Measurements from ENCODE around the gene CRY1.
"Not testable (repeated sequence)": the region's sequence is repeated elsewhere in the genome, so short reads cannot be mapped to it uniquely, and the experiment has no call there.

CRY1 gene

DNA sequence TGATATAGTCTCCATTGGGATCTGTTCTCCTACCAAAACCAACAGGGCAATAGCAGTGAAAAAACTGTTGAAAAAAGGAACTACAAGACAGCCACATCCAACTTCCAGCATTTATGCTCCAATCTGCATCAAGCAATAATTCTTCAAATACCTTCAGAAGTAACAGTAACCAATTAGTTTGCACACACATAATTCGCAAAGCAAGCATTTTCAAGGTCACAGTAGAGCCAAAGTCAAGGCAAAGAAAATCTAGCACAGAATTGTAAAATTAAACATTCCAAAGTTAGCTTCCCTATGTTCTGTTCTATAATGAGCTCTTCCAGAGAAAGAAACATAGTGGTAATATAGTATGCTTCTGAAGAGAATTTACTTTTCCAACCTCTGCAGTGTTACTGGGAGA is 95.4 kb downstream of the CRY1 start:
- H3K4me3 ChIP-seq (ENCODE audit: low read depth in 1 of 2, low read length in 2 of 2): no peak overlapping the region
- no peaks in the 10 kb centered on the region for H3K9me3 ChIP-seq (ENCODE audit: control insufficient read depth in 1 of 2, low read length in 2 of 2)
- H3K4me1 ChIP-seq (ENCODE audit: control insufficient read depth in 1 of 2, insufficient read depth in 2 of 2, low read length in 2 of 2): no peaks in the 10 kb centered on the region
- peaks cover 8 to 32% of the 10 kb centered on the region in 2 donors for H3K36me3 ChIP-seq (ENCODE audit: control insufficient read depth in 1 of 2, insufficient read depth in 2 of 2, low read length in 2 of 2)
- no peaks in the 10 kb centered on the region for H3K27me3 ChIP-seq (ENCODE audit: low read depth, low read length)
- H3K27ac ChIP-seq (ENCODE audit: low read length): no peak overlapping the region

DNA sequence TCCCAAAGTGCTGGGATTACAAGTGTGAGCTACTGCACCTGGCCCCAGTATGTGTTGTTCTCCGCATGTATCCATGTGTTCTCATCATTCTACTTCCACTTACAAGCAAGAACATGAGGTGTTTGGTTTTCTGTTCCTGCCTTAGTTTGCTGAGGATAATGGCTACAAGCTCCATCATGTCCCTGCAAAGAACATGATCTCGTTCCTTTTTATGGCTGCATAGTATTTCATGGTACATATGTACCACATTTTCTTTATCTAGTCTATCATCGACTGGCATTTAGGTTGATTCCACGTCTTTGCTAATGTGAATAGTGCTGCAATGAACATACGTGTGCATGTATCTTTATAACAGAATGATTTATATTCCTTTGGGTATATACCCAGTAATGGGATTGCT is 97.2 kb downstream of the CRY1 start:
- H3K4me1 ChIP-seq (ENCODE audit: control insufficient read depth in 1 of 2, insufficient read depth in 2 of 2, low read length in 2 of 2); H3K27me3 ChIP-seq (ENCODE audit: low read depth, low read length); H3K9me3 ChIP-seq (ENCODE audit: control insufficient read depth in 1 of 2, low read length in 2 of 2); H3K27ac ChIP-seq (ENCODE audit: low read length); H3K4me3 ChIP-seq (ENCODE audit: low read depth in 1 of 2, low read length in 2 of 2): not testable (repeated sequence)
- peaks cover 8 to 32% of the 10 kb centered on the region in 2 donors for H3K36me3 ChIP-seq (ENCODE audit: control insufficient read depth in 1 of 2, insufficient read depth in 2 of 2, low read length in 2 of 2)

GRCh38 chr12:106994579-106995220 is 98.6 kb downstream of the CRY1 start:
- Histone ChIP-seq H3K36me3 (ENCODE audit: control insufficient read depth in 1 of 2, insufficient read depth in 2 of 2, low read length in 2 of 2) (peaks cover 8 to 28% of the 10 kb centered on the region in 2 donors), H3K27me3 (ENCODE audit: low read depth, low read length) (no peaks in the 10 kb centered on the region), H3K27ac (ENCODE audit: low read length) (no peak overlapping the region), H3K4me3 (ENCODE audit: low read depth in 1 of 2, low read length in 2 of 2) (no peak overlapping the region), H3K9me3 (ENCODE audit: control insufficient read depth in 1 of 2, low read length in 2 of 2) (no peaks in the 10 kb centered on the region), H3K4me1 (ENCODE audit: control insufficient read depth in 1 of 2, insufficient read depth in 2 of 2, low read length in 2 of 2) (no peaks in the 10 kb centered on the region)

DNA sequence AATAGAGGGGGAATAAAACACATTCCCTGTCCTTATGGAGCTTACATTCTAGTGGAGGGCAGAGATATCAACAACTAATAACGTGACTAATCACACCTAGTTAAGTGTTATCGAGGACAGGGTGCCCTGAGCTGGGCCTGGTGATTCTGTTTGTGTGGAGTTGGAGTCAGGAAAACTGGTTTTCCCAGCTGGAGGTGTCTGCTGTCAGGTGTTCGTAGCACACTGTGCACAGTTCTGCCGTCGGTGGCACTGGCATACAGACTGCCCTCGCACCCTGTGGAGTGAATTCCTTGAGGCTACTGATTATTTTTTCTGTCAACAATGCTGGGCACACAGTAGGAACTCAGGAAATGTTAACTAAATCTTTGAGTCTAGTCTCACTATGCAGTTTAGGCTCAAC is 105.5 kb downstream of the CRY1 start:
- peak overlapping the region in 1 of 2 donors; percentile 87 for H3K4me3 ChIP-seq (ENCODE audit: low read depth in 1 of 2, low read length in 2 of 2)
- peaks cover 6 to 27% of the 10 kb centered on the region in 2 donors for H3K4me1 ChIP-seq (ENCODE audit: control insufficient read depth in 1 of 2, insufficient read depth in 2 of 2, low read length in 2 of 2)
- no peaks in the 10 kb centered on the region for H3K36me3 ChIP-seq (ENCODE audit: control insufficient read depth in 1 of 2, insufficient read depth in 2 of 2, low read length in 2 of 2)
- peak overlapping the region; percentile 86 for H3K27ac ChIP-seq (ENCODE audit: low read length)
- H3K27me3 ChIP-seq (ENCODE audit: low read depth, low read length): no peaks in the 10 kb centered on the region
- no peaks in the 10 kb centered on the region for H3K9me3 ChIP-seq (ENCODE audit: control insufficient read depth in 1 of 2, low read length in 2 of 2)

DNA sequence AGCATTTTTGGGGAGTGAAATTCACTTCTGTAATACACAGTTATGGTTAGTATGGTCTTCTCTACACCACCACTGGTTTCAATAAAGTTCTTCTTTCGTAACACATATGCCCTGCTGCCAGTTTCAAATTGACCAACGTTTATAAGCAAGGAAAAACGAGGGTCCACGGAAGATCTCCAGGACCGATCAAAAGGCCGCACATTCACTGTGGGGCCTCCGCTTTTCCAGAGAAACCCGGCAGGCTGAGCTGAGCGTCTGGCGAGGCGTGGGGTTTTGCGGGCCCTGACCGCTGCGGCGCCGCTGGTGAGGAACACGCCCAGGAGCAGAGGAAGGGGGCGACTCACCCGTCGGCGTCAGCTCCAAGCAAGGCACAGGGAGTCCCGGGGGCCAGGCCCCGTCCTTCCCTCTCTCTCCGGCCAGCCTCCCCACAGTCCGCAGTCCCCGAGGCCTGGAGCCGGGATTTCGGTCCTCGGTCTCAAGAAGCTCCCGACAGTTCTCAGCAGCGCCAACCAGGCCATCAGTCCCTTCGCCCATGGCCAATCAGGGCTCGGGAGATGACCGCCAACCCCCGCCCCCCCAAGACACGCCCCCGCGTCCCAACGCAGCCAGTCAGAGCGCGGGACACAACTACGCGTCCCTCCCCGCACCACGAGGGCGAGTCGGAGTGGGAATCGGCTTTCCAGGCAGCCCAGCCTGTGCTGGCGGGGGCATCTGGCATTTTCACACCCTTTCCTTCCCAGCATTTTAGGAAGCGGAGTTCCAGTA is 106.5 kb downstream of the CRY1 start, which contains the start of gene MTERF2:
Gene MTERF2, minus strand, starts transcription at position 522 of the 765 bp plus-strand sequence. CDS start 8,432 bp downstream, outside the sequence.
- no peaks in the 10 kb centered on the region for H3K9me3 ChIP-seq (ENCODE audit: control insufficient read depth in 1 of 2, low read length in 2 of 2)
- H3K36me3 ChIP-seq (ENCODE audit: control insufficient read depth in 1 of 2, insufficient read depth in 2 of 2, low read length in 2 of 2): no peaks in the 10 kb centered on the region
- peak within 1 kb of the TSS; percentile 73 to 87 for H3K4me3 ChIP-seq (ENCODE audit: low read depth in 1 of 2, low read length in 2 of 2)
- H3K27ac ChIP-seq (ENCODE audit: low read length): peak within 1 kb of the TSS; percentile 86
- peaks cover 6 to 27% of the 10 kb centered on the region in 2 donors for H3K4me1 ChIP-seq (ENCODE audit: control insufficient read depth in 1 of 2, insufficient read depth in 2 of 2, low read length in 2 of 2)
- H3K27me3 ChIP-seq (ENCODE audit: low read depth, low read length): no peaks in the 10 kb centered on the region

GRCh38 chr12:106986135-106986534 is 107.2 kb downstream of the CRY1 start:
- peak overlapping the region; percentile 86 for H3K27ac ChIP-seq (ENCODE audit: low read length)

GRCh38 chr12:106985479-106985878 is 107.9 kb downstream of the CRY1 start:
- Histone ChIP-seq H3K4me1 (ENCODE audit: control insufficient read depth in 1 of 2, insufficient read depth in 2 of 2, low read length in 2 of 2) (peaks cover 6 to 27% of the 10 kb centered on the region in 2 donors), H3K9me3 (ENCODE audit: control insufficient read depth in 1 of 2, low read length in 2 of 2) (no peaks in the 10 kb centered on the region), H3K27me3 (ENCODE audit: low read depth, low read length) (no peaks in the 10 kb centered on the region), H3K27ac (ENCODE audit: low read length) (no peak overlapping the region), H3K4me3 (ENCODE audit: low read depth in 1 of 2, low read length in 2 of 2) (peak overlapping the region; percentile 73 to 87), H3K36me3 (ENCODE audit: control insufficient read depth in 1 of 2, insufficient read depth in 2 of 2, low read length in 2 of 2) (no peaks in the 10 kb centered on the region)

More at GRCh38 chr12:106986135-106986534, 107.2 kb downstream of the CRY1 start:
- Histone ChIP-seq H3K4me1 (ENCODE audit: control insufficient read depth in 1 of 2, insufficient read depth in 2 of 2, low read length in 2 of 2) (peaks cover 6 to 27% of the 10 kb centered on the region in 2 donors), H3K4me3 (ENCODE audit: low read depth in 1 of 2, low read length in 2 of 2) (peak overlapping the region; percentile 73 to 87), H3K36me3 (ENCODE audit: control insufficient read depth in 1 of 2, insufficient read depth in 2 of 2, low read length in 2 of 2) (no peaks in the 10 kb centered on the region), H3K9me3 (ENCODE audit: control insufficient read depth in 1 of 2, low read length in 2 of 2) (no peaks in the 10 kb centered on the region), H3K27me3 (ENCODE audit: low read depth, low read length) (no peaks in the 10 kb centered on the region)

- Histone ChIP-seq H3K36me3 (ENCODE audit: control insufficient read depth in 1 of 2, insufficient read depth in 2 of 2, low read length in 2 of 2) (no peaks in the 10 kb centered on the region), H3K9me3 (ENCODE audit: control insufficient read depth in 1 of 2, low read length in 2 of 2) (no peaks in the 10 kb centered on the region), H3K27me3 (ENCODE audit: low read depth, low read length) (no peaks in the 10 kb centered on the region), H3K4me3 (ENCODE audit: low read depth in 1 of 2, low read length in 2 of 2) (no peak overlapping the region), H3K4me1 (ENCODE audit: control insufficient read depth in 1 of 2, insufficient read depth in 2 of 2, low read length in 2 of 2) (peaks cover 6 to 27% of the 10 kb centered on the region in 2 donors), H3K27ac (ENCODE audit: low read length) (no peak overlapping the region)
Observed at GRCh38 chr12:106984588-106985137, 108.7 kb downstream of the CRY1 start.

DNA sequence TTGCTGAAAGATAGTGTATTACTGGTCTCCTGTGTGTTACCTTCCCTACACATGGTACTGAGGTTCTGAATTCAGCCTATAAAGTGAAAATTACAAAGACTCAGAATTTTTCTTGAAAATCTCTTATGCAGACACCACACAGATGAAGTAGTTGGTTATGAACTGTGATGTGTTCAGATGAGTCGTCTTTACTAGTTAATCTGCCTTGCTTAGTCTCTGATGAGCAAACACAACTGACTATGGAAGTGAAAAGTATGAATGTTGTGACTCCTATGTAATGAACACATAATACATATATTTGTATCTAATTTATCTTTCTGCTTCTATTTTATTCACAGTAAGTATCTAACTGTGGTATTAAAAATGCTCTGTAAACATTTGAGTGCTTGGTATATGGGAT is 111.1 kb downstream of the CRY1 start:
- Histone ChIP-seq H3K27me3 (ENCODE audit: low read depth, low read length) (no peaks in the 10 kb centered on the region), H3K27ac (ENCODE audit: low read length) (no peak overlapping the region), H3K4me3 (ENCODE audit: low read depth in 1 of 2, low read length in 2 of 2) (no peak overlapping the region), H3K4me1 (ENCODE audit: control insufficient read depth in 1 of 2, insufficient read depth in 2 of 2, low read length in 2 of 2) (peaks cover 17 to 37% of the 10 kb centered on the region in 2 donors), H3K36me3 (ENCODE audit: control insufficient read depth in 1 of 2, insufficient read depth in 2 of 2, low read length in 2 of 2) (no peaks in the 10 kb centered on the region), H3K9me3 (ENCODE audit: control insufficient read depth in 1 of 2, low read length in 2 of 2) (no peaks in the 10 kb centered on the region)

DNA sequence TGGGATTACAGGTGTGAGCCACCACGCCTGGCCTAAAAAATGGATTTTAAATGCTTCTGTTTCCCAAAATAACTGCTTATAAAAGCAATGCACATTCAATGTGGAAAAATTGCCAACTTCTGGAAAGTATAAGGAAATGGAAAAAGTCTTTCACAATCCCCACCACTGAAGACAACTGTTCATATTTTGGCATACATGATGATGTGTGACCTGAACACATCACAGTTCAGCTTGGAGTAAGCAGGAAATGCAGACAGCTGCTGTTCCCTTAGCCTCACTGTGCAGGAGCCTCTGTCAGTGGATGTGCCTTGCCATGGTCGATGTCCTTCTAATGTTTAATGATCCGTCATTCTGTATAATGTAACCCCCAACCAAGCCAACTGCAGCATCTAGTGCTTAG is 111.6 kb downstream of the CRY1 start:
- Histone ChIP-seq H3K36me3 (ENCODE audit: control insufficient read depth in 1 of 2, insufficient read depth in 2 of 2, low read length in 2 of 2) (no peaks in the 10 kb centered on the region), H3K4me3 (ENCODE audit: low read depth in 1 of 2, low read length in 2 of 2) (no peak overlapping the region), H3K27me3 (ENCODE audit: low read depth, low read length) (no peaks in the 10 kb centered on the region), H3K9me3 (ENCODE audit: control insufficient read depth in 1 of 2, low read length in 2 of 2) (no peaks in the 10 kb centered on the region), H3K27ac (ENCODE audit: low read length) (no peak overlapping the region), H3K4me1 (ENCODE audit: control insufficient read depth in 1 of 2, insufficient read depth in 2 of 2, low read length in 2 of 2) (peaks cover 17 to 41% of the 10 kb centered on the region in 2 donors)

DNA sequence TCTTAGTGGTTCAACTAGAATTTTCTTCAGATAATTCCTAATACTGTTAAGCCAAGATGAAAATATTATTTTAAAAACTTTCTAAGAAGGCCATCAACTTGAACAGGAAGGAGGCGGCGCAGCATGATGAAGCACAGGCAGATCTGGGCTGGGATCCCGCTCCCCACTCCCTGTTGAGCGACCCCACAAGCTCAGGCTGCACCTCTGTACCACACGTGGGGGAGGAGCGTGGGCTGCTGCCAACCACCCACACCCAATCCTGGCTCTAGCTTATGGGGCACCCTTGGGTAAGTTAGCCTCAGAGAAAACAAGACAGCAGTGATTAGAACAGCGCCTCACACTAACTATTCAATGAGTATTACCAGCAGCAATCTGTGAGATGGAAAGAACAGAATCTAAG is 112.4 kb downstream of the CRY1 start:
- Histone ChIP-seq H3K4me1 (ENCODE audit: control insufficient read depth in 1 of 2, insufficient read depth in 2 of 2, low read length in 2 of 2) (peaks cover 24 to 44% of the 10 kb centered on the region in 2 donors), H3K9me3 (ENCODE audit: control insufficient read depth in 1 of 2, low read length in 2 of 2) (no peaks in the 10 kb centered on the region), H3K27me3 (ENCODE audit: low read depth, low read length) (no peaks in the 10 kb centered on the region), H3K4me3 (ENCODE audit: low read depth in 1 of 2, low read length in 2 of 2) (no peak overlapping the region), H3K27ac (ENCODE audit: low read length) (no peak overlapping the region), H3K36me3 (ENCODE audit: control insufficient read depth in 1 of 2, insufficient read depth in 2 of 2, low read length in 2 of 2) (no peaks in the 10 kb centered on the region)

Data from muscle layer of duodenum (tissue), 2 donors.